Measurements from ENCODE around the gene HMGXB4. TPM values are rescaled to one million over a fixed set of nuclear protein-coding genes. Genes with fewer than 3 reads are reported as not detected.

The HMGXB4 gene
- polyA plus RNA-seq, 4 donors: 7.0 to 17.0 (median 8.9) TPM

DNA sequence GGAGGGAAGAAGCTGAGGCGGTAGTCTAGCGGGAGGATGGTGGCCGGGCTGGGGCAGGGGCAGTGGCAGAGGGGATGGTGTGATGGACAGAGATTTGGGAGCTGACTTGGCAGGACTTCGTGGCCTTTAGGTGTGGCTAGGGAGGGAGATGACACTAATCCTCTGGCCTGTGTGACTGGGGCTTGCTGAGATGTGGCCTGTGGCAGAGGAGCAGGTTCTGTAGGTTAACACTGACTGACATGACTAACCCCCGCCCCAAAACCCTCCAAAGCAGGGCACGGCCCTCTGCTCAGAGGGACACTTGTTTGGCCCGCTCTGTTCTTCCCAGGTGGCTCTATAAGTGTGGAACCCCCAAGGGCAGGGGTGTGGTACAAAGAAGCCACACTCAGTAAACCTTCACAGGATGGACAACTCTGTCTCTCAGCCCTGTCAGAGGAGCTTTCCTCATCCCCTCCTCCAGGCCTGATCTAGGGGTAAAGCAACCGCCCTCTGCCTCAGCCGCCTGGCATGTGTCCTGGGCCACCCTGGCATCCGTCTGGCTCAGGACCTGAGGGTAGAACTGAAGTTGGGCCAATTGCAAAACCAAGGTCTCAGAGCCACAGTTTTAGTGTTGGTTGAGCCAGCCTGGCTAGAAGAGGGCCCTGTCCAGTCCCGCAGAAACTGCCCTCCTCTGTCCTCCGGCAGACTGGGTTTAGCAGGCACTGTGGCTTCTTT lies 58.0 kb downstream of the HMGXB4 start:
- Histone ChIP-seq H3K4me1 (ENCODE audit: control insufficient read depth in 3 of 3, insufficient read depth in 2 of 3, low read depth in 1 of 3, low read length in 2 of 3) (peaks cover 5 to 41% (median 6%) of the 10 kb centered on the region in 3 donors), H3K4me3 (ENCODE audit: low read depth in 1 of 3, low read length in 3 of 3) (no peak overlapping the region), H3K27me3 (ENCODE audit: control insufficient read depth in 3 of 3, insufficient read depth in 3 of 3, low read length in 3 of 3) (no peaks in the 10 kb centered on the region), H3K27ac (ENCODE audit: low read depth in 1 of 3, low read length in 2 of 3) (no peak overlapping the region), H3K9me3 (ENCODE audit: control insufficient read depth in 2 of 2, insufficient read depth in 1 of 2, low read depth in 1 of 2, low read length in 1 of 2) (peaks cover 0 to 6% of the 10 kb centered on the region in 2 donors), H3K36me3 (ENCODE audit: control insufficient read depth in 3 of 3, insufficient read depth in 2 of 3, low read depth in 1 of 3, low read length in 3 of 3) (peaks cover 0 to 65% (median 5%) of the 10 kb centered on the region in 3 donors)
- no peak for DNase-seq
- no peak for FAIRE-seq
- 71 to 89% (median 81%) methylated on average over 12 of the region's 12 CpGs for WGBS, 3 donors

DNA sequence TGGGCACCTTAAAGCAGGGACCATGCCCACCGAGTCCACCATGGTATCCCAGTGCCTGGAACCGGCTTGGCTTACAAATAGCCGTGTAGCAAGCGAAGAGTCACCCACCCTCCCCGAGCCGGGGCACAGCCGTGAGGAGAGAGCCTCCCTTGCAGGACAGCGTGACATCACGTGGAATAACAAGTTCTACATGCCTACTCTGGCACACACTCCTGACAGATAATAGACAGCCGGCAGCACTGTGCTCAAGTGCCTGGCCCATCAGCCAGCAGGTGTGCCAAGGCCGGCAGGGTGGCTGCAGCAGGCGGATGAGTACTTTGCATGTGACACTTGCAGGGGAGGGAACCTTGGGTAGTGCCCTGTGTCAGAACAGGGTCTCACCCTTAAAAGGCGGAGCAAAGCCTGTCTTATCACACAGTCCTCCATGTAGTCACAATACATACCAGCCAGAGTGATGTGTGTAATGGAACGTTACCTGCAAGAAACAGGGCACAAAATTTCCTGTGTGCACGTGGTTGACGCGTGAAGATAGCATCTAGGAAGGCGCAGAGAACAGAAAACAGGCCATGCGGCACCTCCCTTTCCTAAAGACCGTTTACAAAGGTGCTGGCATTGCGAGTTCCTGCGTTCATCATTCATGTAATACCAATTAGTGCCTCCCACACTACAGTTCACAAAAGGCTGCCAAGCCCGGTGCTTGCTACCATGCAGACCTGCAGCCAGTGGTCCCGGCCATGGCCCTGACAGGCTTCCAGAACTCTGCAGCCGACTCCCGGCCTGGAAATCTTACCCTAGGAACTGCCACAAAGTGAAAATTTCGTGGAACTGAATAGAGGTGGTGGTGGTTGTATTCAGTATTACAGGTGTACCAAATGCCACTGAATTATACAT lies 58.8 kb downstream of the HMGXB4 start:
- DNase-seq (peak in 1 of 2 donors; percentile 72), FAIRE-seq (no peak)
- no peaks in the 10 kb centered on the region for H3K27me3 ChIP-seq (ENCODE audit: control insufficient read depth in 3 of 3, insufficient read depth in 3 of 3, low read length in 3 of 3)
- peaks cover 0 to 34% (median 6%) of the 10 kb centered on the region in 3 donors for H3K4me1 ChIP-seq (ENCODE audit: control insufficient read depth in 3 of 3, insufficient read depth in 2 of 3, low read depth in 1 of 3, low read length in 2 of 3)
- peaks cover 3 to 72% (median 5%) of the 10 kb centered on the region in 3 donors for H3K36me3 ChIP-seq (ENCODE audit: control insufficient read depth in 3 of 3, insufficient read depth in 2 of 3, low read depth in 1 of 3, low read length in 3 of 3)
- no peak overlapping the region for H3K4me3 ChIP-seq (ENCODE audit: low read depth in 1 of 3, low read length in 3 of 3)
- H3K27ac ChIP-seq (ENCODE audit: low read depth in 1 of 3, low read length in 2 of 3): no peak overlapping the region
- H3K9me3 ChIP-seq (ENCODE audit: control insufficient read depth in 2 of 2, insufficient read depth in 1 of 2, low read depth in 1 of 2, low read length in 1 of 2): peaks cover 0 to 6% of the 10 kb centered on the region in 2 donors
- 25 to 75% (median 46%) methylated on average over 27 of the region's 27 CpGs for WGBS, 3 donors

DNA sequence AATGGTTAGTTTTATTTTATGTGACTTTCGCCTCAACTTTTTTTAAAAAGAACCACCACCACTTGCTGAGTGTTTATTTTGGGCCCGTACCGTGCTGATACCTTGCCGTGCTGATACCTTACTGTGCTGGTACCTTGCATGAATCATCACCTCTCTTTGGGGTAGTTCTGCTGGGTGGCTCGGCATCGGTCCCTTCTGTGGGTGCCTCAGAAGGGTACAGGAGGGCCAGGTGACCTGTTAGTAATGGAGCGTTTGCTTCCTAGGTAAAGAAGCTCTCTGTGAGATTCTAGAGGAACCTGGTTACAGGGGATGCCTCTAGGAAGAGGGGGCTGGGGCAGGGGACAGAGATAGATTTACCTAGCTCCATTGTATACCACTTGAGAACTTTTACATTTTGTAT lies 59.5 kb downstream of the HMGXB4 start:
- peaks cover 3 to 71% (median 7%) of the 10 kb centered on the region in 3 donors for H3K36me3 ChIP-seq (ENCODE audit: control insufficient read depth in 3 of 3, insufficient read depth in 2 of 3, low read depth in 1 of 3, low read length in 3 of 3)
- 79 to 95% (median 94%) methylated on average over 7 of the region's 7 CpGs for WGBS, 3 donors
- peaks cover 0 to 2% of the 10 kb centered on the region in 2 donors for H3K9me3 ChIP-seq (ENCODE audit: control insufficient read depth in 2 of 2, insufficient read depth in 1 of 2, low read depth in 1 of 2, low read length in 1 of 2)
- DNase-seq (no peak), FAIRE-seq (no peak)
- H3K27ac ChIP-seq (ENCODE audit: low read depth in 1 of 3, low read length in 2 of 3): no peak overlapping the region
- H3K4me1 ChIP-seq (ENCODE audit: control insufficient read depth in 3 of 3, insufficient read depth in 2 of 3, low read depth in 1 of 3, low read length in 2 of 3): peaks cover 0 to 28% (median 6%) of the 10 kb centered on the region in 3 donors
- no peak overlapping the region for H3K4me3 ChIP-seq (ENCODE audit: low read depth in 1 of 3, low read length in 3 of 3)
- H3K27me3 ChIP-seq (ENCODE audit: control insufficient read depth in 3 of 3, insufficient read depth in 3 of 3, low read length in 3 of 3): no peaks in the 10 kb centered on the region

DNA sequence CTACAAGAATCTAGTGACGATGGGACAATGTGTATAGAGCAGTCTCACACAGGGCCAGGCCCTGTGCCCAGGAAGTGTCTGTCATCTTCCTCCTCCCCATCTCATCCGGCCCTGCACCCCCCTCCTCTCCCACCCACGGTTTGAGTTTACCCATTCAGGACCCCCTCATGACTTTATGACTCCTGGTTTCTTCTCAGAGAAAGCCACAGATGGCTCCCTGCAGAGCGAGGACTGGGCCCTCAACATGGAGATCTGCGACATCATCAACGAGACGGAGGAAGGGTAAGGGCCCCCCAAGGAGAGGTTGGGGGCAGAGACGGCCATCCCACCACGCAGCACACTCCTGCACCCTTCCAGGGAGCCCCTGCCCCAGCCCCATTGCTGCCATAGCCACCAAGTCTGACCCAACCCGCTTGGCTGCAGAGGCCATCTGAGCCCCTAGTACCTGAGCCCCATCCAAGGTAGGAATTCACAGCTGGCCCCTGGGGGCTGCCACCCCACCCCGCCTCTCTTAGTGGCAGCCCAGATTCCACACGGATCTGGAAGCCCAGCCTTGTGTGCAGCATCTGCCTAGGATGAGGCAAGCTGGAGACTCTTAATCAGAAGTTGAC lies 60.5 kb downstream of the HMGXB4 start:
- H3K27me3 ChIP-seq (ENCODE audit: control insufficient read depth in 3 of 3, insufficient read depth in 3 of 3, low read length in 3 of 3): no peaks in the 10 kb centered on the region
- peaks cover 0 to 19% (median 3%) of the 10 kb centered on the region in 3 donors for H3K4me1 ChIP-seq (ENCODE audit: control insufficient read depth in 3 of 3, insufficient read depth in 2 of 3, low read depth in 1 of 3, low read length in 2 of 3)
- no peak overlapping the region for H3K27ac ChIP-seq (ENCODE audit: low read depth in 1 of 3, low read length in 2 of 3)
- no peaks in the 10 kb centered on the region for H3K9me3 ChIP-seq (ENCODE audit: control insufficient read depth in 2 of 2, insufficient read depth in 1 of 2, low read depth in 1 of 2, low read length in 1 of 2)
- H3K36me3 ChIP-seq (ENCODE audit: control insufficient read depth in 3 of 3, insufficient read depth in 2 of 3, low read depth in 1 of 3, low read length in 3 of 3): peaks cover 3 to 81% (median 11%) of the 10 kb centered on the region in 3 donors
- FAIRE-seq (no peak), DNase-seq (no peak)
- WGBS, 3 donors: 86 to 91% (median 87%) methylated on average over 12 of the region's 12 CpGs
- H3K4me3 ChIP-seq (ENCODE audit: low read depth in 1 of 3, low read length in 3 of 3): no peak overlapping the region

DNA sequence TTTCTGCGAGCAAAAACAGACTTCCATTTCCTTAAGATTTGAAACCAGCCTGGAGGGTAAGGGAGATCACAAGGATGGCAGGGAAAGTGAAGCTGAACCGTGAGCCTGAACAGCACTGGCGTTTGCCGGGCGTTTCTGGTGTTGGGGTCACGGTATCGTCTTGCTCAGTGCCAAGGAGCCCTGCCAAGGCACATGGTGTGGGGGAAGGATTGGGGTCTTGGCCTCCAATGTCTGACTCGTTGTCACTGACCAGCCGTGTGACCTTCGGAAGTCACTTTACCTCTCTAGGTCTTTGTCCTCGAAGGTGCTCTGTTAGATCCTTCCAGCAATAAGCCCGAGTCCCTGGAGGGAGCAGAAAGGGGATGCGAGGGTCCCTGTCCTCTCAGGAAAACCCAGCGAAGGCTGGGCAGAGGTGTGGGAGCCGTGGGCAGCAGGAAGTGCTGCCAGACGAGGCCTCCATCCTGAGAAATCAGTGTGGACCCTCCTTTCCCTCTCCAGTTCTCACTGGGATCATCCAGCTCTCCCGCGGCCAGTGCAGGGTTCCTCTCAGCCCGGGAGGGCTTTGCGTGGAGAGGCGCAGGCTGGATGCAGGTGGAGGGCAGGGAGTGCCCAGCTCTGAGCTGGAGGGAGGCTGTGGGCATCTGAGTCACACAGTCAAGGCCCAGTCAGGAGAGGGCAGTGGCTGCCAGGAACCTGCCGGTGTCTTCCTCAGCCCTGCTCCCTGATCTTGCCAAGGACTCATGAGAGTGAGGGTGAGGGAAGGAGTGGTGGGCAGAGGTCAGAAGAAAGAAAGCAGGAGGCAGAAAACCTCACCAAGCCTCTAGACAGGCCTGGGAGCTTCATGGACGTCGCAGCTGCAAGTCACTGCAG lies 61.3 kb downstream of the HMGXB4 start:
- Histone ChIP-seq H3K4me3 (ENCODE audit: low read depth in 1 of 3, low read length in 3 of 3) (no peak overlapping the region), H3K36me3 (ENCODE audit: control insufficient read depth in 3 of 3, insufficient read depth in 2 of 3, low read depth in 1 of 3, low read length in 3 of 3) (peaks cover 7 to 88% (median 14%) of the 10 kb centered on the region in 3 donors), H3K27me3 (ENCODE audit: control insufficient read depth in 3 of 3, insufficient read depth in 3 of 3, low read length in 3 of 3) (no peaks in the 10 kb centered on the region), H3K4me1 (ENCODE audit: control insufficient read depth in 3 of 3, insufficient read depth in 2 of 3, low read depth in 1 of 3, low read length in 2 of 3) (peaks cover 0 to 11% (median 1%) of the 10 kb centered on the region in 3 donors), H3K27ac (ENCODE audit: low read depth in 1 of 3, low read length in 2 of 3) (no peak overlapping the region), H3K9me3 (ENCODE audit: control insufficient read depth in 2 of 2, insufficient read depth in 1 of 2, low read depth in 1 of 2, low read length in 1 of 2) (no peaks in the 10 kb centered on the region)
- FAIRE-seq (no peak), DNase-seq (no peak)
- 91 to 93% (median 92%) methylated on average over 24 of the region's 24 CpGs for WGBS, 3 donors

DNA sequence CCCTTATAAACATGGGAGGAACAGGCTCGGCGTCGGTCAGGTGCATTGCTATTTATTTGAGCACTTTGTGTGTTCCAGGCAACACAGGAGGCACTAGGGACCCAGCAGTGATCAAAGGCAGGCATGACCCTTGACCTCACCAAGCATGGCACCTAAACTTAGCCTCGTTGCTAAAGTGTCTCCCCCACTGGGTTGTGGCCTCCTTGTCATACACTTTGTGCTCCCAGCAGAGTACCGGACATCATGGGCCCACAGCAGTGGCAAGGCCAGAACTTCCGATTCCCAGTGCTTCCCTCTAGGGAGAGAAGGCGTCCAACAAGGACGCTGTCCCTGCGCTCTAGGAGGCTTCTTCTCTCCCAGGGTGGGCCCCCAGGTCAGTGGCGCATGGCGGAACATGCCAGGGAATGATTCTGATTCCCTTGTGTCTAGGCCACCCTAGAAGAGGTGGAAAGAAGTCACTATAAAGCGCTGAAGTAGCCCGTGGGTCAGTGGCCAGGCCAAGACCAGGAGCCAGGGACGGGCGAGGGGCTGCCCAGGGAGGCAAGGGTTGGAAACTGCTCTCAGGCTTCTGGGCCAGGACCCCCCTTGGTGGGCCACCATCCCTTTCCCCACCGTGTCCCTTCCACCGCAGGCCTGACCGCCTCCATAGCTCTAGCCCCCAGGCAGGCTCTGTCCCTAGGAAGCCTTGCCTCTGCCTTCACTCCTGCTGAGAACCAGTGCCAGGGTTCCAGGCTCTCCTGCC lies 62.1 kb downstream of the HMGXB4 start:
- FAIRE-seq: no peak
- no peak for DNase-seq
- no peaks in the 10 kb centered on the region for H3K27me3 ChIP-seq (ENCODE audit: control insufficient read depth in 3 of 3, insufficient read depth in 3 of 3, low read length in 3 of 3)
- H3K9me3 ChIP-seq (ENCODE audit: control insufficient read depth in 2 of 2, insufficient read depth in 1 of 2, low read depth in 1 of 2, low read length in 1 of 2): no peaks in the 10 kb centered on the region
- peaks cover 0 to 3% (median 2%) of the 10 kb centered on the region in 3 donors for H3K4me1 ChIP-seq (ENCODE audit: control insufficient read depth in 3 of 3, insufficient read depth in 2 of 3, low read depth in 1 of 3, low read length in 2 of 3)
- no peak overlapping the region for H3K27ac ChIP-seq (ENCODE audit: low read depth in 1 of 3, low read length in 2 of 3)
- WGBS, 3 donors: 89 to 93% (median 92%) methylated on average over 18 of the region's 18 CpGs
- no peak overlapping the region for H3K4me3 ChIP-seq (ENCODE audit: low read depth in 1 of 3, low read length in 3 of 3)
- H3K36me3 ChIP-seq (ENCODE audit: control insufficient read depth in 3 of 3, insufficient read depth in 2 of 3, low read depth in 1 of 3, low read length in 3 of 3): peaks cover 8 to 88% (median 18%) of the 10 kb centered on the region in 3 donors

DNA sequence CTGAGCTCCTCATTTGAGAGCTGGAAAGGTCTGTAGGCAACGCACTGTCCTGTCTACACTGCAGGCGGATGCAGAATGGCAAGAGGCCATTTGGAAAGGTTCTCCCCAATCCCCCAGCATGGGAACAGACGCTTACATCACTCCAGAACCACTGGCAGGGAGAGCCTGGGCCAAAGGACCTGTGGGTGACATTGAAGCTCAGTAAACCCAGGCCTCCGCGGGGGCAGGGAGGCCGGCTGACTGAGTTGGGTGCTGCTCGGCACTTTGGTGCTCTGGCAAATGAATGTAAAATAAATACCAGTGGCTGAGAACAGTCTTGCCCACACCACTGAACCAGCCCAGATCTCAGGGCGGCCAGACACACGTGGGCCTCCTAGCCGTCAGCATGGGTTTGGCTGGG lies 64.8 kb downstream of the HMGXB4 start:
- Histone ChIP-seq H3K4me1 (ENCODE audit: control insufficient read depth in 3 of 3, insufficient read depth in 2 of 3, low read depth in 1 of 3, low read length in 2 of 3) (peaks cover 0 to 2% (median 0%) of the 10 kb centered on the region in 3 donors), H3K9me3 (ENCODE audit: control insufficient read depth in 2 of 2, insufficient read depth in 1 of 2, low read depth in 1 of 2, low read length in 1 of 2) (no peaks in the 10 kb centered on the region), H3K36me3 (ENCODE audit: control insufficient read depth in 3 of 3, insufficient read depth in 2 of 3, low read depth in 1 of 3, low read length in 3 of 3) (peaks cover 13 to 85% (median 27%) of the 10 kb centered on the region in 3 donors), H3K27me3 (ENCODE audit: control insufficient read depth in 3 of 3, insufficient read depth in 3 of 3, low read length in 3 of 3) (no peaks in the 10 kb centered on the region), H3K27ac (ENCODE audit: low read depth in 1 of 3, low read length in 2 of 3) (no peak overlapping the region), H3K4me3 (ENCODE audit: low read depth in 1 of 3, low read length in 3 of 3) (no peak overlapping the region)
- FAIRE-seq (no peak), DNase-seq (no peak)
- 93 to 97% (median 97%) methylated on average over 10 of the region's 10 CpGs for WGBS, 3 donors

All from small intestine (tissue), 7 donors.